ENCODE measurements around the gene TRMU. TPM values are rescaled to one million over a fixed set of nuclear protein-coding genes. Genes with fewer than 3 reads are reported as not detected.

The TRMU gene
- total and polyA plus RNA-seq, 2 of the 8 experiments (the other 6 are each of a cell fraction or from before 2014, with no cell fraction given): 43.4 to 70.6 TPM

DNA sequence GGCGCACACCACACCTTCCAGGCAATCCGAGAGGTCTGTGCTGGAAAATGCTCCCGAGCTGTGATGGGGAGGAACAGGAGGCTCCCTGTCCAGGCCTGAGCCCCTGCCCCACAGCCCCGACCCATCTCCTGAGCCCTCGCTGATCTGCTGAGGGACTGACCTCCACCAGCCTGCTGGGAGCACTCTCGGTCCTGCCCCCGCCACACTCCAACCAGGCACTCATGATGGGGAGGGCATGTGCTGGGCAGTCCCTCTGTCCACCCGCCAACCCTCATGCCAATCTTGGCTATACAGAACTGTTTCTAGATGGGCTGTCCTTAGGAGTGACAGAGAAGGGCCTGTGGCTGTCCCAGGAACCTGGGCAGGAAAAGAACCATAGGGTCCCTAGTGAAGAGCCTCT is 70.8 kb downstream of the TRMU start (continued):
- TF ChIP-seq, protein P1, sequence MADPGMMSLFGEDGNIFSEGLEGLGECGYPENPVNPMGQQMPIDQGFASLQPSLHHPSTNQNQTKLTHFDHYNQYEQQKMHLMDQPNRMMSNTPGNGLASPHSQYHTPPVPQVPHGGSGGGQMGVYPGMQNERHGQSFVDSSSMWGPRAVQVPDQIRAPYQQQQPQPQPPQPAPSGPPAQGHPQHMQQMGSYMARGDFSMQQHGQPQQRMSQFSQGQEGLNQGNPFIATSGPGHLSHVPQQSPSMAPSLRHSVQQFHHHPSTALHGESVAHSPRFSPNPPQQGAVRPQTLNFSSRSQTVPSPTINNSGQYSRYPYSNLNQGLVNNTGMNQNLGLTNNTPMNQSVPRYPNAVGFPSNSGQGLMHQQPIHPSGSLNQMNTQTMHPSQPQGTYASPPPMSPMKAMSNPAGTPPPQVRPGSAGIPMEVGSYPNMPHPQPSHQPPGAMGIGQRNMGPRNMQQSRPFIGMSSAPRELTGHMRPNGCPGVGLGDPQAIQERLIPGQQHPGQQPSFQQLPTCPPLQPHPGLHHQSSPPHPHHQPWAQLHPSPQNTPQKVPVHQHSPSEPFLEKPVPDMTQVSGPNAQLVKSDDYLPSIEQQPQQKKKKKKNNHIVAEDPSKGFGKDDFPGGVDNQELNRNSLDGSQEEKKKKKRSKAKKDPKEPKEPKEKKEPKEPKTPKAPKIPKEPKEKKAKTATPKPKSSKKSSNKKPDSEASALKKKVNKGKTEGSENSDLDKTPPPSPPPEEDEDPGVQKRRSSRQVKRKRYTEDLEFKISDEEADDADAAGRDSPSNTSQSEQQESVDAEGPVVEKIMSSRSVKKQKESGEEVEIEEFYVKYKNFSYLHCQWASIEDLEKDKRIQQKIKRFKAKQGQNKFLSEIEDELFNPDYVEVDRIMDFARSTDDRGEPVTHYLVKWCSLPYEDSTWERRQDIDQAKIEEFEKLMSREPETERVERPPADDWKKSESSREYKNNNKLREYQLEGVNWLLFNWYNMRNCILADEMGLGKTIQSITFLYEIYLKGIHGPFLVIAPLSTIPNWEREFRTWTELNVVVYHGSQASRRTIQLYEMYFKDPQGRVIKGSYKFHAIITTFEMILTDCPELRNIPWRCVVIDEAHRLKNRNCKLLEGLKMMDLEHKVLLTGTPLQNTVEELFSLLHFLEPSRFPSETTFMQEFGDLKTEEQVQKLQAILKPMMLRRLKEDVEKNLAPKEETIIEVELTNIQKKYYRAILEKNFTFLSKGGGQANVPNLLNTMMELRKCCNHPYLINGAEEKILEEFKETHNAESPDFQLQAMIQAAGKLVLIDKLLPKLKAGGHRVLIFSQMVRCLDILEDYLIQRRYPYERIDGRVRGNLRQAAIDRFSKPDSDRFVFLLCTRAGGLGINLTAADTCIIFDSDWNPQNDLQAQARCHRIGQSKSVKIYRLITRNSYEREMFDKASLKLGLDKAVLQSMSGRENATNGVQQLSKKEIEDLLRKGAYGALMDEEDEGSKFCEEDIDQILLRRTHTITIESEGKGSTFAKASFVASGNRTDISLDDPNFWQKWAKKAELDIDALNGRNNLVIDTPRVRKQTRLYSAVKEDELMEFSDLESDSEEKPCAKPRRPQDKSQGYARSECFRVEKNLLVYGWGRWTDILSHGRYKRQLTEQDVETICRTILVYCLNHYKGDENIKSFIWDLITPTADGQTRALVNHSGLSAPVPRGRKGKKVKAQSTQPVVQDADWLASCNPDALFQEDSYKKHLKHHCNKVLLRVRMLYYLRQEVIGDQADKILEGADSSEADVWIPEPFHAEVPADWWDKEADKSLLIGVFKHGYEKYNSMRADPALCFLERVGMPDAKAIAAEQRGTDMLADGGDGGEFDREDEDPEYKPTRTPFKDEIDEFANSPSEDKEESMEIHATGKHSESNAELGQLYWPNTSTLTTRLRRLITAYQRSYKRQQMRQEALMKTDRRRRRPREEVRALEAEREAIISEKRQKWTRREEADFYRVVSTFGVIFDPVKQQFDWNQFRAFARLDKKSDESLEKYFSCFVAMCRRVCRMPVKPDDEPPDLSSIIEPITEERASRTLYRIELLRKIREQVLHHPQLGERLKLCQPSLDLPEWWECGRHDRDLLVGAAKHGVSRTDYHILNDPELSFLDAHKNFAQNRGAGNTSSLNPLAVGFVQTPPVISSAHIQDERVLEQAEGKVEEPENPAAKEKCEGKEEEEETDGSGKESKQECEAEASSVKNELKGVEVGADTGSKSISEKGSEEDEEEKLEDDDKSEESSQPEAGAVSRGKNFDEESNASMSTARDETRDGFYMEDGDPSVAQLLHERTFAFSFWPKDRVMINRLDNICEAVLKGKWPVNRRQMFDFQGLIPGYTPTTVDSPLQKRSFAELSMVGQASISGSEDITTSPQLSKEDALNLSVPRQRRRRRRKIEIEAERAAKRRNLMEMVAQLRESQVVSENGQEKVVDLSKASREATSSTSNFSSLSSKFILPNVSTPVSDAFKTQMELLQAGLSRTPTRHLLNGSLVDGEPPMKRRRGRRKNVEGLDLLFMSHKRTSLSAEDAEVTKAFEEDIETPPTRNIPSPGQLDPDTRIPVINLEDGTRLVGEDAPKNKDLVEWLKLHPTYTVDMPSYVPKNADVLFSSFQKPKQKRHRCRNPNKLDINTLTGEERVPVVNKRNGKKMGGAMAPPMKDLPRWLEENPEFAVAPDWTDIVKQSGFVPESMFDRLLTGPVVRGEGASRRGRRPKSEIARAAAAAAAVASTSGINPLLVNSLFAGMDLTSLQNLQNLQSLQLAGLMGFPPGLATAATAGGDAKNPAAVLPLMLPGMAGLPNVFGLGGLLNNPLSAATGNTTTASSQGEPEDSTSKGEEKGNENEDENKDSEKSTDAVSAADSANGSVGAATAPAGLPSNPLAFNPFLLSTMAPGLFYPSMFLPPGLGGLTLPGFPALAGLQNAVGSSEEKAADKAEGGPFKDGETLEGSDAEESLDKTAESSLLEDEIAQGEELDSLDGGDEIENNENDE (IDR thresholded peaks at IDR 0.05; ENCODE audit: insufficient replicate concordance, low read length): no peak
- TF ChIP-seq SIRT6 (IDR thresholded peaks at IDR 0.05; ENCODE audit: low read length) (no peak), RXRA (IDR thresholded peaks at IDR 0.05; ENCODE audit: insufficient read depth, low read depth, low read length) (no peak)
